Upper lobe of left lung (tissue), 4 donors: ENCODE measurements around the gene PCDHGC5.

Source experiments
- POLR2A ChIP-seq, 4 donors: fragments of 450-650 bp; IDR thresholded peaks; one replicate each; pipeline ENCODE4 v1.5.1; 2016 to 2017; ENCODE audit warnings: antibody characterized with exemption in 4 of 4, mild to moderate bottlenecking in 2 of 4
- POLR2AphosphoS5 ChIP-seq, 2 donors: sonication (generic); formaldehyde crosslinking; IDR thresholded peaks; one replicate each; pipeline ENCODE4 v1.5.1; 2017; ENCODE audit warnings: antibody characterized with exemption in 2 of 2
- TF ChIP-seq, protein P1 (sequence below), 6 experiments: fragments of 450-650 bp in 4 of 6; fragments of 200-600 bp in 2 of 6; sonication (generic) in 2 of 6; IDR thresholded peaks; one replicate each; pipeline ENCODE4 v1.5.1; 2016 to 2019; ENCODE audit warnings: antibody characterized with exemption in 6 of 6

DNA sequence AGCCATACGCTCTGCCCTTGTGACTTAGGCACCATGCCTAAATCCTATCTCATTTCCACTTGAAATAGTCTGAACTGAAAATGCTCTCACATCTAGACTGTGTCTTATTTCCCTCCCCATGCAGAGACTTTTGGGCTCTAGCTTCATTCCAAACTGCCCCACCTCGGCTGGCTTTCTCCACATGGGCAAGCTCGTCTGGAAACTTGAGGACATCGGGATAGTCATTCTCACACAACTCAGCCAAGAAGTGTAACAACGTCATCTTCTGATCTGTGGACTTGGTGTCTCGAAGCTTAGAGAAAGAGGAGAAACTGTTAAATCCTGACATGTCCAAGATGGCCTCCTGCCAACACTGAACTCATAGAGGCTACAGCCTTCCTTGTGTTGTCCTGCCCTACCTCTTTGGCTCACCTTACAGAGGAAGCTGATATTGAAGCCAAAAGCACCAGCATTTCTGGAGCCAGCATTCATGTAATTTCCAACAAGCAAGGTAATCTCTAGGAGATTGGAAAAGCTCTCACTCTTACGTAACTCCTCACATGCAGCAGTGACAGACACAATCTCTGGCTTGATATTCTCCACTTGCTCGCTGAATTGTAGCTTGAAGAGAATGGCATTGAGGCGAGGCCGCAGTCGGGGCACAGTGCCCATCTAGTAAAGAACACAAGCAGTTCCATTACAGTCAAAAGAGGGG is 39.6 kb downstream of the PCDHGC5 start:
- TF ChIP-seq, protein P1, sequence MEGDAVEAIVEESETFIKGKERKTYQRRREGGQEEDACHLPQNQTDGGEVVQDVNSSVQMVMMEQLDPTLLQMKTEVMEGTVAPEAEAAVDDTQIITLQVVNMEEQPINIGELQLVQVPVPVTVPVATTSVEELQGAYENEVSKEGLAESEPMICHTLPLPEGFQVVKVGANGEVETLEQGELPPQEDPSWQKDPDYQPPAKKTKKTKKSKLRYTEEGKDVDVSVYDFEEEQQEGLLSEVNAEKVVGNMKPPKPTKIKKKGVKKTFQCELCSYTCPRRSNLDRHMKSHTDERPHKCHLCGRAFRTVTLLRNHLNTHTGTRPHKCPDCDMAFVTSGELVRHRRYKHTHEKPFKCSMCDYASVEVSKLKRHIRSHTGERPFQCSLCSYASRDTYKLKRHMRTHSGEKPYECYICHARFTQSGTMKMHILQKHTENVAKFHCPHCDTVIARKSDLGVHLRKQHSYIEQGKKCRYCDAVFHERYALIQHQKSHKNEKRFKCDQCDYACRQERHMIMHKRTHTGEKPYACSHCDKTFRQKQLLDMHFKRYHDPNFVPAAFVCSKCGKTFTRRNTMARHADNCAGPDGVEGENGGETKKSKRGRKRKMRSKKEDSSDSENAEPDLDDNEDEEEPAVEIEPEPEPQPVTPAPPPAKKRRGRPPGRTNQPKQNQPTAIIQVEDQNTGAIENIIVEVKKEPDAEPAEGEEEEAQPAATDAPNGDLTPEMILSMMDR (IDR thresholded peaks at IDR 0.05) = no peak
- TF ChIP-seq POLR2A (IDR thresholded peaks at IDR 0.05) = no peak
- TF ChIP-seq POLR2AphosphoS5 (IDR thresholded peaks at IDR 0.05) = no peak
